Ramos (cell line): Measurements from ENCODE around the gene PTPDC1.
"Not testable (repeated sequence)": the region's sequence is repeated elsewhere in the genome, so short reads cannot be mapped to it uniquely, and the experiment has no call there.

Experiments used
- in situ Hi-C: fragments of 300-500 bp; cut with MboI; formaldehyde crosslinking; loops from one replicate; pipeline ENCODE4 v1.14.3; 2022; ENCODE audit warnings: low sequenced_read_pairs; ENCODE audit not compliant: unreplicated experiment

Gene PTPDC1

DNA sequence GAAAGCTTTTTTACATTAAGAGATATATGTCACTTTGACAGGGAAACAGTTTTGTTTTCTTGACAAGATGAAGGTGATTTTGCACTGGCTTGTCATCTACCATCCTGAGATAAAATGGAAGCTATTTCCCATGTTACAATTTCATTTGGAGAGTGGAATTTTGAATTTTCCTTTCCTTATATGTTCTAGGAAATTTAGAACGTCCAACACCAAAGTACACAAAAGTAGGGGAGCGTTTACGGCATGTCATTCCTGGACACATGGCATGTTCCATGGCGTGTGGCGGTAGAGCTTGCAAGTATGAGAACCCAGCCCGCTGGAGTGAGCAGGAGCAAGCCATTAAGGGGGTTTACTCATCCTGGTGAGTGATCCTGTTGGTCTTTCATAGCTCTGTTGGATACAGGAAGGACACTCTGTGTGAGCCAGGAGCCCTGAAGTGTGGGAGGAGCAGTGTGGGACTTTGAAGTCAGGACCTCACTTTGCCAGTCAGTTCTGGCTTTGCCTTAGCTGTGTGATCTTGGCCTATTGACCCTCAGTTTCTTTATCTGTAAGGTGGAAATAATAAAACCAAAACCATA, 887 bp downstream of the PTPDC1 start:
- in situ Hi-C loops: no loop called here

DNA sequence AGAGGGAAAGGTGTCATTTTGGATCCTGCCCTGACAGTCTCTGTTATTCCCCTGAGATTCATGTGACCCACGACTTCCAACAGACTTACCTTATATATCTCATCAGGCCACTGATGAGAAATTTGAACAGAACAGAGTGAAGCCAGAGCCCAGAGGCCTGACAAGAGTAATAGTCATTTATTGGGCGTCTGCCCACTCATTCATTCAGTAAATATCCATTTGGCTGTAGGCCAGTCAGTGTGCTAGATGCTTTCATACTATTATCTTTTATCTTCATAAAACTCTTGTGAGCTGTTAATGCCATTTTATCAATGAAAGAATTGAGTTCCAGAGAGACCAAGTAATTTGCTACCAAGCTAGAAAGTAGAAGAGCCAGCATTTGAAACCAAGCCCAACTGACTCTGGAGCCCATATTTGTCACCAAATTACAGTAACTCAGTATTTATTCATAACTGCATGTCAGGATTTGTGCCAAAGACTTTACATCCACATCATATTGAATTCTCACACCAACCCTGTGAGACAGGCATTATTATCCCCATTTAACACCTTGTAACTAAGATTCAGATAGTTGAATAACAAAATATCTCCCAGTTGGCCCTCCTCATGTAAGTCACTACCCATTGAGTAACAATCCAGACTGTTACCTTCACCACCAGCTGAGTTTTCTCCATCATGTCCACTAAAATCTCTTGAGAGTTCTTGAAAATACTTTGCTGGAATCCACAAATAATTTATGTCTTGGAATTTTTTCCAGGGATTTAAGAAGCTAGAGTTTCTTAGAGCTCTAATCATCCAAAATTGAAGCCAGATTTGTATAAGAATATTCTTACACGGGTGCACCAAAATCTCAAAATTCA, 2.5 kb downstream of the PTPDC1 start:
- in situ Hi-C loops: no loop called here

DNA sequence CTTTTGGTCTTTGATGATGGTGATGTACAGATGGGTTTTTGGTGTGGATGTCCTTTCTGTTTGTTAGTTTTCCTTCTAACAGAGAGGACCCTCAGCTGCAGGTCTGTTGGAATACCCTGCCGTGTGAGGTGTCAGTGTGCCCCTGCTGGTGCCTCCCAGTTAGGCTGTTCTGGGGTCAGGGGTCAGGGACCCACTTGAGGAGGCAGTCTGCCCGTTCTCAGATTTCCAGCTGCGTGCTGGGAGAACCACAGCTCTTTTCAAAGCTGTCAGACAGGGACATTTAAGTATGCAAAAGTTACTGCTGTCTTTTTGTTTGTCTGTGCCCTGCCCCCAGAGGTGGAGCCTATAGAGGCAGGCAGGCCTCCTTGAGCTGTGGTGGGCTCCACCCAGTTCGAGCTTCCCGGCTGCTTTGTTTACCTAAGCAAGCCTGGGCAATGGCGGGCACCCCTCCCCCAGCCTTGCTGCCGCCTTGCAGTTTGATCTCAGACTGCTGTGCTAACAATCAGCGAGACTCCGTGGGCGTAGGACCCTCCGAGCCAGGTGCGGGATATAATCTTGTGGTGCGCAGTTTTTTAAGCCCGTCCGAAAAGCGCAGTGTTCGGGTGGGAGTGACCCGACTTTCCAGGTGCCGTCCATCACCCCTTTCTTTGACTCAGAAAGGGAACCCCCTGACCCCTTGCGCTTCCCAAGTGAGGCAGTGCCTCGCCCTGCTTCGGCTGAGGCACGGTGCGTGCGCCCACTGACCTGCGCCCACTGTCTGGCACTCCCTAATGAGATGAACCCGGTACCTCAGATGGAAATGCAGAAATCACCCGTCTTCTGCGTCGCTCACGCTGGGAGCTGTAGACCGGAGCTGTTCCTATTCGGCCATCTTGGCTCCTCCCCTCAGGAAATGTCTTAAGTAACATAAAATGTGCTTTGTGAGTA, 10.2 kb downstream of the PTPDC1 start:
- in situ Hi-C loops: not testable (repeated sequence)

DNA sequence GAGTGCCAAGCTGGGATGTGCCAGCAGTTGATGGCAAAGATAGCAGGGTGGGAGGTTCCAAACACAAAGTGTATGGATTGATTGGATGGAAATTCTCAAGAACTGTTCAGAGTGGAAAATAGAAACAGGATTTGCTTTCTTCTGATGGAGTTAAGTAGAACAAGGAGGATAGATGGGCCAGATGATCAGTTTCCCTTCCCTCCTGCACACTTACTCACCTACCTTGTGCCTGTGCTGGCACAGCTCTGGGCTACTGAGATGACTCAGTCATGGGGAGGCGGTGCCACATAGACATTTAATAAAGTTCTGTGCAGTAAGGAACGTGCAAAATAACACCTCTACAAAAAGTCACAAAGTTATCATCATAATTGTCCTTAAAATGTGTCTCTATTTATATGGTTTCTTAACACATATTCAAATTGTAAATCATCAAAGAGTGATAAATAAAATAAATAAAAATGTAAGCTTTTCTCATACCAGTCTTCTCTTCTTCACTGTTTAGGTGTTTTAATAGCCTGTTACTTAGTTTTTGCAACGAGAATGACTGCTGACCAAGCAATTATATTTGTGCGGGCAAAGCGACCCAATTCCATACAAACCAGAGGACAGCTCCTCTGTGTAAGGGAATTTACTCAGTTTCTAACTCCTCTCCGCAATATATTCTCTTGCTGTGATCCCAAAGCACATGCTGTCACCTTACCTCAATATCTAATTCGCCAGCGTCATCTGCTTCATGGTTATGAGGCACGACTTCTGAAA, 12.7 kb downstream of the PTPDC1 start:
- in situ Hi-C loops: no loop called here

DNA sequence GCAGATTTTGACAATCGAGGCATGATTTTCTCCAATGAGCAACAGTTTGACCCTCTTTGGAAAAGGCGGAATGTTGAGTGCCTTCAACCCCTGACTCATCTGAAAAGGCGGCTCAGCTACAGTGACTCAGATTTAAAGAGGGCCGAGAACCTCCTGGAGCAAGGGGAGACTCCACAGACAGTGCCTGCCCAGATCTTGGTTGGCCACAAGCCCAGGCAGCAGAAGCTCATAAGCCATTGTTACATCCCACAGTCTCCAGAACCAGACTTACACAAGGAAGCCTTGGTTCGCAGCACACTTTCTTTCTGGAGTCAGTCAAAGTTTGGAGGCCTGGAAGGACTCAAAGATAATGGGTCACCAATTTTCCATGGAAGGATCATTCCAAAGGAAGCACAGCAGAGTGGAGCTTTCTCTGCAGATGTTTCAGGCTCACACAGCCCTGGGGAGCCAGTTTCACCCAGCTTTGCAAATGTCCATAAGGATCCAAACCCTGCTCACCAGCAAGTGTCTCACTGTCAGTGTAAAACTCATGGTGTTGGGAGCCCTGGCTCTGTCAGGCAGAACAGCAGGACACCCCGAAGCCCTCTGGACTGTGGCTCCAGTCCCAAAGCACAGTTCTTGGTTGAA, 13.6 kb downstream of the PTPDC1 start:
- in situ Hi-C loops: no loop called here

DNA sequence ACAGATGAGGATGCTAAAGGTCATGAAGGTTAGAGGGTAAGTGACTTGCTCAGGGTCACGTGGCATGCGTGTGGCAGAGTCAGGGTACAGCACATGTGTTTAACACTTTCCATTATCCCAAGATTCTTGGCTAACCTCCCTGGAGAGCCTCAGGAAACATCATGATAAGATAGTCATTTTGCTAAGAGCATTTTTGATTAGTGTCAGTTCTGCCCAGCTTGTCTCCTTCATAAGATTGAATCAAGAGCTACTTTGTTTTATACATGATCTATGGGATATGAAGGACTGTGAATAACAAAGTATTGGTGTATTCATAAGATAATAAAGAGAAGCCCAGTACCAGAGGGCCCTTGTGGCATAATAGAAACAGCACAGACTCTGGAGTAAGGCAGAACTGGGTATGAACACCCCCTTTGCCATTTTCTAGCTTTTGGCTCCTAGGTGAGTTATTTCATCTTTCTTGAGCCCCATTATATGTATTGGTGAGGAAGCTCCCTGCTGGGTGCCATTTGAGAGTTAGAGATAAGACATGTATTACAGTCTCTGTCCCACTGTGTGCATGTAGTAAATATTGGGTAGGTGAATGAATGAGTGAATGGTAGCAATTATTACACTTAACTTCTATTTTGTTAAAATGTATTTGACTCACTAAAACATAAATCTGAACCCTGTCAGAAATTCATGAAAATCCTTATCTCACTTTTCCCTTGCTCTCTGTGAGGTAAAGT, 16.1 kb downstream of the PTPDC1 start:
- in situ Hi-C loops: no loop called here

DNA sequence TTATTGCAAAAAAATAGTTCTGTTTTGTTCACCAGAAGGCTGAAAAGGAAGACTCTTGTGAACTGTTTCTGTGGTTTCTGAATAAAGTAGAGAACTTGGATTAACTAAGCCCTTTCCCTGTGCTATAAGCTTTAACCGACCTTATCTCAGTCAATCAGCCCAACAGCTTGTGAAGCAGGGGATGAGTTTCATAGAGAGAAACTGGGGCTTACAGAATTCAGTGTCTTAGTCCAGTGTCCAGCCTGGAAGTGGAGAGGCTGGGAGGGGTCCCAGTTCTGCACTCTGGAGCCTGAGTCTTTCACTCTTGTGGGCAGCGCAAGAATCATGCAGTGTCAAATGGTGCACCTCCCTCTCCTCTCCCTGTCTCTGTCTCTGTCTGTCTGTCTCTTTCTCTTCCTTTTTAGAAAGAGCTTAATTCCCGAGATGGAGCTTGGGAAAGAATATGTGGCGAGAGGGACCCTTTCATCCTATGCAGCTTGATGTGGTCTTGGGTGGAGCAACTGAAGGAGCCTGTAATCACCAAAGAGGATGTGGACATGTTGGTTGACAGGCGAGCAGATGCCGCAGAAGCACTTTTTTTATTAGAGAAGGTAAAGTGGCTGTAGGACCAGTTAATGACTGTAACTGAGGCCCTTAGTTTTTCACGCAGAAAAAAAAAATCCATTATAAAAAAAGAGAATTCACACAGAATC, 17.0 kb downstream of the PTPDC1 start:
- in situ Hi-C loops: no loop called here

DNA sequence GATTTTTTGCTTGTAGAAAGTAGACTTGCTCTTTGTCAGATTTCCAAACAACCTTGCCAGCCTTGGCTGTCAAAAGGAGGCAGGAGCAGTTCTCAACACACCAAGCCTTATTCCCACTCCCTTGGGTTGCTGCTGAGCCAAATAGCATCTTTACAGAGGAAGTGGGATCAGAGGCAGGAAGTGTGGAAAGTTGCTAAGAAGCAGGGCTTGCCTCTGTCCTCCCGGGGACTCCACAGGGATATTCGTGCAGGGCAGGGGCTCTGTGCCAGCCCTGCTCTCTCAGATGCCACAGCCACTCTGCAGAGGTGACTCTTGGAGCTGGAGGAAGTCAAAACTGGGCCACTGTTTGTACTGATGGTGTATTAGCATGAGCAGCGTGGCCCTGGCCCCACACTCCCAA, 24.3 kb downstream of the PTPDC1 start:
- in situ Hi-C loops: no loop called here

DNA sequence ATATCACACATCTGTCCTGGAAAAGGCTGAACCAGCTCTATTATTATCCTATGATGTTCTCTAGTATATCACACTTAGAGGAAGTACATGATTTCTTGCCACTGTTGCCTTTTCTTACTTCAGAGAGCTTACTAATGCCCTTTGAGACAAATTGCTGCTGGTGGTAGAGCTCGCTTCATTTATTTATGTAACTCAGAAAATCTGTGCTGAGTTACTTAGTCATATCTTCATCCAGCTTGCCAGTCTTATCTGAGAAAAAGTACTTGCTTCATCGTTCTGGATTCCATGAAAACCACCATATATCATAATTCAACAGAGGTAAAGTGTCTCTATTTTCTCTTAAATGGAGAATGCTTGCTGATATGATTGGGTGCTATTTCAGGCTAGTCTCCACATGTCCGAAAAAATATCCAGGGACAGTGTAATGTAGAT, 26.6 kb downstream of the PTPDC1 start:
- in situ Hi-C loops: no loop called here

DNA sequence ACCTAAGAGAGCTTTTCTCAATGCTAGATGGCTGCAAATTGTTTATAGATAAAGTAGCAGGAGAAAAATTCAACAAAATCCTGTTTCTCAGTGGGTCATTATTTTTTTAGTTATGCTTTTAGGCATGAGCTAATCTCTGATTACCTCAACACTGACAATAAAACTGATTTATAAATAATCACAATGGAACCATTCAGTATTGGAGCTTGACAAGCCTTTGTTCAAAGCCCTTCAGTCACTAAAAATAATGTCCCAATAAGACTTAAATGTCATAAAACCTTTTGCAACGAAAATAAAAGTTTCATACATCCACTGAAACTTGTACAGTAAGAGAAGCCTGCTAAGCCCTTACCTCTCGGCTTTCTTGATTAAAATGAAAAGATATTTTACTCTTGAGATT, 27.2 kb downstream of the PTPDC1 start:
- in situ Hi-C loops: no loop called here

DNA sequence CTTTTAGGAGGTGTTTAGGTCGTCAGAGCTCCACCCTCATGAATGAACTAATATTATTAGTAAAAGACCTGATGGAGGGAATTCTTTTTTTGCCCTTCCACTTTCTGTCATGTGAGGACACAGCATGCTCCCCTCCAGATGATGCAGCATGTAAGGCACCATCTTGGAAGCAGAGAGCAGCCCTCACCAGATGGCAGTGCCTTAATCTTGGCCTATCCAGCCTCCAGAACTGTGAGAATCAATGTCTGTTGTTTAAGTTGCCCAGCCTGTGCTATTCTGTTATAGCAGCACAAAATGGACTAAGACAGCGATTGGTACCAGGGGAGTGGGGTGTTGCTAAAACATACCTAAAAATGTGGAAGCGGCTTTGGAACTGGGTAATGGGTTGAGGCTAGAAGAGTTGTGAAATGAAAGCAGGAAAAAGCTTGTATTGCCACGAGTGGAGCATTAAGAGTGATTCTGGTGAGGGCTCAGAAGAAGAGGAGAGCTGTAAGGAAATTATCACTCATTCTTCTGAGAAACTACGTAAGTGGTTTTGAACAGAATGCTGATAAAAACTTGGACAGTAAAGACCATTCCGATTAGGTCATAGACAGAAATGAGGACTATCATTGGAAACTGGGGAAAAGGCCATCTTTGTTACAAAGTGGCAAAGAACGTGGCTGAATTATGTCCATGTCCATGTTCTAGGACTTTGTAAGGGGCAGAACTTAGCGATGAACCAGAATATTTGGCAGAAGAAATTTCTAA, 28.6 kb downstream of the PTPDC1 start:
- in situ Hi-C loops: no loop called here

DNA sequence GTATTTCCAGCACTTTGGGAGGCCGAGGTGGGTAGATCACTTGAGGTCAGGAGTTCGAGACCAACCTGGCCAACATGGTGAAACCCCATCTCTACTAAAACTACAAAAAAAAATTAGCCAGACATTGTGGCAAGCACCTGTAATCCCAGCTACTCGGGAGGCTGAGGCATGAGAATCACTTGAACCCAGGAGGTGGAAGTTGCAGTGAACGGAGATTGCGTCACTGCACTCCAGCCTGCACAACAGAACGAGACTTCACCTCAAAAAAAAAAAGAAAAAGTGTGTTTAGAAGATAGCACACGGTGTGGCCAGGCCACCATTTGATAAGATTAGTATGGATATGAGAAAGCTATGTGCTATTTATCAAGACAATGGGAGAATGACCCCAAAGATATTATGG, 35.8 kb downstream of the PTPDC1 start:
- in situ Hi-C loops: not testable (repeated sequence)

DNA sequence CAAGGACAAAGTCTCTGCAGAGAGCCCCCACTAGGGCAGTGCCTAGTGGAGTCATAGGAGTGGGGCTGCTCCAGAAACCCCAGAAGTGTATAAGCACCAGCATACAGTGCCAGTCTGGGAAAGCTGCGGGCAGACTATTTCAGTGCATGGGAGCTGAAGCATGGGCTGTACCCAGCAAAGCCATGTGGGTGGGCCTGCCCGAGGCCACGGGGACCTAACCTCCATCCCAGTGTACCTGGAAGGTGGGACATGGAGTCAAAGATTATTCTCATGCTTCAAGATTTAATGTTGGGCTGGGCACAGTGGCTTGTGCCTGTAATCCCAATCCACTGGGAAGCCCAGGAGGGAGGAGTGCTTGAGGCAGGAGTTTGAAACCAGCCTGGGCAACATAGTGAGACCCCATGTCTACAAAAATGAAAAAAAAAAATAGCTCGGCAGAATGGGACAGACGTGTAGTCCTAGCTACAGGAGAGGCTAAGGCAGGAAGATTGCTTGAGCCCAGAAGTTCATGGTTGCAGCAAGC, 36.7 kb downstream of the PTPDC1 start:
- in situ Hi-C loops: no loop called here

DNA sequence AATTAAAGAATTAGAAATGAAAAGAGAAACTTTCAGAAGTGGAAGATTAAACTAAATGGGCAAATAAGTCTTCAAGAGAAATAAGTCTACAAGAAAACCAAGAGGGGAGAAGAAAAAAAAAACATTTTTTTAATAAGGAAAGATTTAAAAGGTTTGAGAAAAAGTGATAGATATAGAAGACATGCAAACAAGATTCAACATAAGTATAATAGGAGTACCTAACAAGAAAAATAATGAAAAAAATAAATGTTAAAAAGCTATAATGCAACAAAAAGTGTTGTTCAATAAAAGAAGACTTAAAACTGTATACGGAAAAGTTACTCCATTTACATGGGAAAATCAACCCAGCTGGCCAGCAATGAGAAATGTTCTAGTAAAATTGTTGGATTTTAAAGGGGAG, 42.6 kb downstream of the PTPDC1 start:
- in situ Hi-C loops: no loop called here

DNA sequence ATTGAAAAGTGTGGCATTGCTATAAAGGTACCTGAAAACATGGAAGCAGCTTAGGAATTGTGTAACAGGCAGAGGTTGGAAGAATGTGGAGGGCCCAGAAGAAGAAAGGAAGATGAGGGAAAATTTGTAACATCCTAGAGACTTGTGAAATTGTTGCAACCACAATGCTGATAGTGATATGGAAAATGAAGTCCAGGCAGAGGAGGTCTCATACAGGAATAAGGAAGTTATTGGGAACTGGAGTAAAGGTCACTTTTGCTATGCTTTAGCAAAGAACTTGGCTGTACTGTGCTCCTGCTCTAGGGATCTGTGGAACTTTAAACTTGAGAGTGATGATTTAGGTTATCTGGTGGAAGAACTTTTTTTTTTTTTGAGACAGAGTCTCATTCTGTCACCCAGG, 43.5 kb downstream of the PTPDC1 start:
- in situ Hi-C loops: no loop called here

DNA sequence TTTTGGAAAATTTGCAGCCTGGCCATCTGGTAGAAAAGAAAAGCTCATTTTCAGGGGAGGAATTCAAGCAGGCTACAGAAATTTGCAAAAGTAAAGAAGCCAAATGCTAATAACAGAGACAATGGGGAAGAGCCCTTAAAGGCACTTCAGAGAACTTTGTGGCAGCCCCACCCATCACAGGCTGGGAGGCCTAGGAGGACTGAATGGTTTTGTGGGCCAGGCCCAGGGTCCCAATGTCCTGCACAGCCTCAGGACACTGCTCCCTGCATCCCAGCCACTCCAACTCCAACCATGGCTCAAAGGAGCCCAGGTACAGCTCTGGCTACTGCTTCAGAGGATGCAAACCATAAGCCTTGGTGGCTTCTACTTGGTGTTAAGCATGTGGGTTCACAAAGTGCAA, 44.3 kb downstream of the PTPDC1 start:
- in situ Hi-C loops: no loop called here

DNA sequence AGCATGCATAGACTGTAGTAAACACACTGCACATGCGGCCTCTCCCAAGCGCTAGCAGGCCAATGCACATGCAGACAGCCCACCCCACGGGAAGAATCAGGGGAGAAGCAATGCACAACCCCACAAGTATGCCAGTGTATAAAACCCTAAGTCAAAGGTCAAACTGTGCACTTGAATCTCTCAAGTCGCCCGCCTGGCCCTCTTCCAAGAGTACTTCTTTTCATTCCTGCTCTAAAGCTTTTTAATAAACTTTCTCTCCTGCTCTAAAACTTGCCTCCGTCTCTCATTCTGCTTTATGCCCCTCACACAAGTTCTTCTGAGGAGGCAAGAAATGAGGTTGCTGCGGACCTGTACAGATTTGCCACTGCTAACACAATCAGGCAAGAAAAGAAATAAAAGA, 50.4 kb downstream of the PTPDC1 start:
- in situ Hi-C loops: no loop called here

DNA sequence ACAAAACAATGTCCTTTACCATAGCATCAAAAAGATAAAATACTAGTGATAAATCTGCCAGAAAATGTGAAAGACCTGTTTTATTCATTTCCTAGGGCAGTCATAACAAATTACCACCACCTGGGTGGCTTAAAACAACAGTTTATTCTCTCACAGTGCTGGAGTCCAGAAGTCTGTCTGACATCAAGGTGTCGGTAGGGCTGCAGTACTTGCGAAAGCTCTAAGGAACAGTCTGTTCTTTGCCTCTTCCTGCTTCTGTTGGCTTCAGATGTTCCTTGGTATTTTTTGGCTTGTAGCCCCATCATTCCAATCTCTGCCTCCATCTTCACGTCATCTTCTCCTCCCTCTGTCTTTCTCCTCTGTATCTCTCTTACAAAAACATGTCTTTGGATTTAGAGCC, 51.0 kb downstream of the PTPDC1 start:
- in situ Hi-C loops: no loop called here
